ENCODE data around the gene SAA1.

DNA sequence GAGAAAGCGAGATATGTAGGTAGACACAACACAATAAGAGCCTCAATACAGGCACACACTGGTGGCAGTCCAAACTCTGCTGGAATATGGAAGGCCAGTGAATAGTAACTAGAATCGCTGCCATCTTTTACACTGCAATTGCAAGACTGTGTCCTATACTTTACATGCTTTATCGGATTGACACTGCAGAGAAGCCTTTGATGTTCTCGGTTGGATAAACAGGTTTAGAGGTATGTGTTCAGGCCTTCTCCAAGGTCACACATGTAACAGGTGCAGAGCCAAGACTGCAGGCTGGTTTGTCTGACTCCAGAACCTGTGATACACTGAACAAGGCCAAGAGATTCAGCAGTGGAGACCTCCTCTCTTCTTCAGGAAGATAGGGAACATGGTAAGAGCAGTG, 5.1 kb downstream of the SAA1 start:
- TF ChIP-seq CTCF (IDR thresholded peaks at IDR 0.05) = no peak
- TF ChIP-seq POLR2A (IDR thresholded peaks at IDR 0.05) = no peak
